Right hindlimb (tissue), 1 donor: ENCODE results near the gene SEC16A.

Experiments
- DNase-seq: peaks from one replicate; pipeline ENCODE4 v3.0.0-alpha.2; 2018

Gene SEC16A

GRCh38 chr9:136517012-136517743 is 34.3 kb upstream of the SEC16A start:
- DNase-seq: no peak

GRCh38 chr9:136516191-136516654 is 33.4 kb upstream of the SEC16A start:
- no peak for DNase-seq

GRCh38 chr9:136515276-136515675 is 32.4 kb upstream of the SEC16A start:
- no peak for DNase-seq

- DNase-seq: no peak
Observed at GRCh38 chr9:136514022-136514714, 31.3 kb upstream of the SEC16A start.

GRCh38 chr9:136513191-136513590 is 30.4 kb upstream of the SEC16A start:
- DNase-seq: no peak

GRCh38 chr9:136512651-136513071 is 29.8 kb upstream of the SEC16A start:
- no peak for DNase-seq

GRCh38 chr9:136511670-136512592 is 29.1 kb upstream of the SEC16A start:
- peak; percentile 68 for DNase-seq

- DNase-seq: no peak
Observed at GRCh38 chr9:136511144-136511669, 28.4 kb upstream of the SEC16A start.

- no peak for DNase-seq
Observed at GRCh38 chr9:136510561-136510960, 27.7 kb upstream of the SEC16A start.

- no peak for DNase-seq
Observed at GRCh38 chr9:136509549-136509948, 26.7 kb upstream of the SEC16A start.

GRCh38 chr9:136508729-136509500 is 26.1 kb upstream of the SEC16A start:
- no peak for DNase-seq

GRCh38 chr9:136507992-136508375 is 25.1 kb upstream of the SEC16A start:
- DNase-seq: no peak

GRCh38 chr9:136507221-136507991 is 24.6 kb upstream of the SEC16A start:
- DNase-seq: no peak

- DNase-seq: no peak
Observed at GRCh38 chr9:136506425-136506824, 23.6 kb upstream of the SEC16A start.

- DNase-seq: no peak
Observed at GRCh38 chr9:136505406-136506403, 22.9 kb upstream of the SEC16A start.

- no peak for DNase-seq
Observed at GRCh38 chr9:136504512-136505348, 21.9 kb upstream of the SEC16A start.

- DNase-seq: no peak
Observed at GRCh38 chr9:136502940-136503550, 20.2 kb upstream of the SEC16A start.

GRCh38 chr9:136502196-136502595 is 19.4 kb upstream of the SEC16A start:
- no peak for DNase-seq

- DNase-seq: no peak
Observed at GRCh38 chr9:136501686-136502085, 18.8 kb upstream of the SEC16A start.
